Left colon (tissue), 2 donors: ENCODE results near the gene BAD. TPM values are rescaled to one million over a fixed set of nuclear protein-coding genes. Genes with fewer than 3 reads are reported as not detected.

Experiments used
- ATAC-seq: fragments of 200-7000 bp; cut with Tn5 transposase; one replicate; pipeline ENCODE4 v1.9.1; 2020; ENCODE audit warnings: mild to moderate bottlenecking, moderate library complexity
- DNase-seq, 2 donors: peaks; one replicate each; pipeline ENCODE4 v3.0.0-alpha.2; 2020
- intact Hi-C, 2 donors: fragments of 100-400 bp; cut with DNase I in 1 of 2; cut with micrococcal nuclease in 1 of 2; formaldehyde crosslinking; loops; one replicate each; pipeline versions ENCODE4 v1.11.2 to v1.14.0; 2022; cut with DNase I, micrococcal nuclease
- total RNA-seq, 2 donors: library from RNA; stranded (reverse); fragmentation: NEBNext Ultra II Directional; extraction: Animal tissue kit (Norgen Biotek cat#: 25700); gene quantifications; one replicate each; pipeline ENCODE4 v1.2.1, GENCODE V29; 2021
- donor health status: DM: no; HTN: no; CAD: no.
- donor health status: DM: yes; HTN: yes; CAD: no.

BAD gene
- total RNA-seq, 2 donors from 2014 or later: 83.9 to 90.0 TPM

DNA sequence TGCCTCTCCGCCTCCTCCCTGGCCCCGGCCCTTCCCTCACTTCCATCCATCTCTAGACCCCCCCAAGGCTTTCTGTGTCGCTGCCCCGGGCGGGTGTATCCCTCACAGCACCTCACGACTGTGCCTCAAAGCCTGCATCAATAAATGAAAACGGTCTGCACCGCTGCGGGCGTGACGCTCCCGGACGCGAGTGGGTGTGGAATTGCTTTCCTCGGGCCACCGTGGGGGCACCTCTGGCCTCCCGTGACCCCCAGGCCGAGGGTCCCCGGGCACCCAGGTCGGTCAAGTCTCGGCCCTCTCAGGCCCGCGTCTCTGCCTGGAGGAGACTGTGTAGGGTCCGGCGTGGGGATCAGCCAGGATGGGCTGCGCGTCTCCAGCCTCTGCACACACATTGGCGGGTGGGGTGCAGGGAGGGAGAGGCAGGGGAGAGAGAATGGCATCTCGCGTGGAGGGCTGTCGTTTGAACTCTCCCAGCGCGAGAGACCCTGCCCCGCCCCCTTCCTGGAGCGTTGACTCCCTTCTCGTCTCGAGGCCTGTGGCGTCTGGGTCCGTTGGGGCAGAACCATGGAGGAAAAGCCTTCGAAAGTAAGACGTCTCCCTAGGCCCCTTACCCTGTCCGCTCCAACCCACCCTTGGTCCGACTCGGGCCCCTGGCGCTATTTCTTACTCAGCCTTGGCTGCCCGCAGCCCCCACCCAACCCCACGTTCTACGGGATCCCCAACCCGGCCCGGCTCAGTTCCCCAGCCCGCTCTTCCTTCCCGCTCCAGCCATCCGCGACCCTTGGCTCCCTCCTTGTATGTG lies 15.6 kb upstream of the BAD start, which contains the start of gene CATSPERZ:
Gene CATSPERZ, plus strand, starts transcription at position 512 of the 802 bp plus-strand sequence. Its CDS starts 53 bp downstream, at position 565.
- no peak for ATAC-seq
- intact Hi-C loops: loop anchor here in 1 of 2 donors (10.0 kb wide), 1 partner anchor 95 kb away; the partner anchor contains the start of gene FERMT3
- DNase-seq: peak in 1 of 2 donors; percentile 40

DNA sequence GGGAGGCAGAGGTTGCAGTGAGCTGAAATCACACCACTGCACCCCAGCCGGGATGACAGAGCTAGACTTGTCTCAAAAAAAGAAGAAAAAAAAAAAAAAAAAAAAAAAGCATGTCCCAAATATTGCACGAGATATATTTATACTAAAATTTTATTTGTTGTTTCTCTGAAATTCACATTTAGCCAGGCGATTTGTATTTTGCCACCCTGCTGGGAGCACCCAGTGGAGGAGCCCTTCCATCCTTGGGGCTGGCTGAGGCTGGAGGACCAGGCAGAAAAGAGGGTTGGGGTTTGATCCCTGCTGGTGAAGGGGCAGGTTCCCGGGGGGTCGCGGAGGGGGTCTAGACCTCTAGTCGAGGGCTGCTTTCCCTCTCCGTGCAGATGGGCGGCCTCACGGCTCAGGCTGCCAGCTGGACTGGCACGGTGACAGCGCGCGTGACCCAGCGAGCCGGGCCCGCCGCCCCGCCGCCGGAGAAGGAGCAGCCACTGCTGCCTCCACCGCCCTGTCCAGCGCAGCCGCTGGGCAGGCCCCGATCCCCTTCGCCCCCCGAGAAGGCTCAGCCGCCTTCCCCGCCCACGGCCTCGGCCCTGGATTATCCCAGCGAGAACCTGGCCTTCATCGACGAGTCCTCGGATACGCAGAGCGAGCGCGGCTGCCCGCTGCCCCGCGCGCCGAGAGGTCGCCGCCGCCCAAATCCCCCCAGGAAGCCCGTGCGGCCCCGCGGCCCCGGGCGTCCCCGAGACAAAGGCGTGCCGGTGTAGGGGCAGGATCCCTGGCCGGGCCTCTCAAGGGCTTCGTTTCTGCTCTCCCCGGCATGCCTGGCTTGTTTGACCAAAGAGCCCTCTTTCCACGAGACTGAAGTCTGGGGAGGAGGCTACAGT lies 14.7 kb upstream of the BAD start:
- intact Hi-C loops: no loop called here
- DNase-seq (peak in 1 of 2 donors; percentile 67), ATAC-seq (peak; percentile 32)

DNA sequence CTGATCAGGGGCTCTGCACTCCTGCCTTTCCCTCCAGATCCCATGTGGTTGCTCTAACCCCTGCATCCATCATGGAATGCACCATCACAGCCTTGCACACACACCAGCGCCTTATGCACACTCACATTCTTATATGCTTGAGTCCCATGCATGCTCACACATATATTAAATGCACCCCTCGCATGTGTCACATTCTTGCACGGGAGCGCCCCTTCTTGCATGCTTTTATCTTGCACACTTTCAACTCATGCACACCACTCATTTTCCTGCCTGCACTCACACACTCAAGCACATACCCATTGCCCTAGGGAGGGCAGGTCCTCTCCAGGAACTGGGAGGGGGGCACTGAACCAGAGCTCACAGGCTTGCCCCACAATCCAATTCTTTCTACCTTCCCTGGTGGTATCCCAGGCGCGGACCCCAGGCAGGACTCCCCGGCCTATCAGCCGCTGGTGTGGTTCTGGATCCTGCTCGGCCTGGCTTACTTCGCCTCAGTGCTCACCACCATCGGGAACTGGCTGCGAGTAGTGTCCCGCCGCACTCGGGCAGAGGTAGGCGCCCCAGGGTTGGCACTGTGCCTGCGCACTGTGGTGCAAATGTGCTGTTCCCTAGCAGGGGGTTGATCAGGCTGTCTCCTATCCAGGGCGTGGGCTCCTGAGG lies 13.4 kb upstream of the BAD start:
- DNase-seq (peak in 1 of 2 donors; percentile 54), ATAC-seq (peak; percentile 15)
- intact Hi-C loops: no loop called here

DNA sequence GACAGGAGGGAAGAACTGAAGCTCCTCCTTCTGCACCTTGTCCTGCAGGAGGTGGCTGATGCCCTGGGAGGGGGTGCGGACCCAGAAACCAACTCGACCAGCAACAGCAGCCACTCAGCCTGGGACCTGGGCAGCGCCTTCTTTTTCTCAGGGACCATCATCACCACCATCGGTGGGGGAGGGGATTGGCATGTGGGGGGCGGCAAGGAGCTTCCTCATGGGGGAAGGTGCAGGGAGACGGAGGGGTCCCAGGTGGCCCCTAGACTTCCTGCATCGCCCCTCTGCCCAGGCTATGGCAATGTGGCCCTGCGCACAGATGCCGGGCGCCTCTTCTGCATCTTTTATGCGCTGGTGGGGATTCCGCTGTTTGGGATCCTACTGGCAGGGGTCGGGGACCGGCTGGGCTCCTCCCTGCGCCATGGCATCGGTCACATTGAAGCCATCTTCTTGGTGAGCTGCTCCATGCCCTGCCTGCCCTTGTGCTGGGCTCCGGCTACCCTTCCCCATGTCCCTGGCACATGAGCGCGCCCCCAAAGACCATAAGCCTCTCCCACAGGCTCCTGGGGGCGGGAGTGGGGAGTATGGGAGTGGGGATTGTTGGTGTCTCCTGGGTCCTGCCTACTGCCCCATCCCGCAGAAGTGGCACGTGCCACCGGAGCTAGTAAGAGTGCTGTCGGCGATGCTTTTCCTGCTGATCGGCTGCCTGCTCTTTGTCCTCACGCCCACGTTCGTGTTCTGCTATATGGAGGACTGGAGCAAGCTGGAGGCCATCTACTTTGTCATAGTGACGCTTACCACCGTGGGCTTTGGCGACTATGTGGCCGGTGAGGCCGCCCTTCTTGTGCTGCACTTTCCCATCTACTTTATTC lies 12.6 kb upstream of the BAD start:
- no peak for ATAC-seq
- no peak for DNase-seq
- intact Hi-C loops: no loop called here

DNA sequence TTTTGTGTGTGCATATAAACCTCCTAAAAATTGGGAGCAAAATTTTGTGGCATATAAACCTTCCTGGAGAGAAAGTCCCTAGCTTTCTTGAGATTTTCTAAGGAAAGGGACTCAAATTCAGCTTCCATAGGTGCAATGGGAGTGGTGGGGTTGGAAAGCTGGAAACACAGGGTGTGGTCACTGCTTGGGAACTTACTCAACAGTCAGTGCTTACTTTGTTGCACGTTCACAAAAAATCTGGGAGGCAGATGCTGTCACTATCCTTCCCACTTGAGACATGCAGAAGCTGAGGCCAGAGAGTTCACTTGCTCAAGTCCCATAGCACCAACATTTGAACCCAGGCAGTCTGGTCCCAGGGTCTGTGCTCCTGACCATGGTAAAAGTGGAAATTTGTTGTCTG lies 11.8 kb upstream of the BAD start:
- intact Hi-C loops: no loop called here
- ATAC-seq (no peak), DNase-seq (no peak)

DNA sequence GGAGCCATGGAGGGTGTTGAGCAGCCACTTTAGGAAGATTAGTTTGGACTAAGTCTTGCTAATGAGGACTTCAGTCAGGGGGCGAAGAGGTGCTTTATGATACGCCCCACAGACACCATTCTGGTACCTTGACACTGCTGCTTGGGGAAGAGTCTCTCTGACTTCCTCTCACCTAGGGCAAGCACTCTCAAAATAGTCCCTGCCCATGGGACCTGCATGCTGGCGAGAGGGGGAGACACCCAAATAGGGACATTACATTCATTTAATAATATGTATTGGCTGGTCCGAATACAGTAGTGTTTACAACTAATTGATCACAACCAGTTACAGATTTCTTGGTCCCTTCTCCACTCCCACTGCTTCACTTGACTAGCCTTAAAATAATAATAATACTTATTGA lies 11.3 kb upstream of the BAD start:
- no peak for ATAC-seq
- no peak for DNase-seq
- intact Hi-C loops: no loop called here

DNA sequence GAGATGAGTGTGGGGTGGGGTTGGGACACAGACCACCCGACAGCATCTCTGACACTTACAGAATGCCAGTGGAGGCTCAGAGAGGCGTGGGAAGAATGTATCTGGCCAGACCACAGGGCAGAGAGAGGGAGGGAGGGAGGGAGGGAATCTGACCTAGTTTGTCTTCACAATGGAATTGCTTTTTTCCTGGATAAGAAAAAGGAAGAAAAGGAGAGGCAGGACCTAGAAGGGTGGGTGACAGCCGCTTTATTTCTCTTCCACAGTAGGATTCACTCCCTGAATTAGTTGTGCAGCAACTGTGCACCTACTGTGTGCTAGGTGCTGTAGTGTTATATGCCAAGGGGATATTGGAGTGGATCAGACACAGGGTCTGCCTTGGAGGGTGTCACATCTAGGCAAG lies 10.3 kb upstream of the BAD start:
- intact Hi-C loops: no loop called here
- ATAC-seq (no peak), DNase-seq (no peak)

DNA sequence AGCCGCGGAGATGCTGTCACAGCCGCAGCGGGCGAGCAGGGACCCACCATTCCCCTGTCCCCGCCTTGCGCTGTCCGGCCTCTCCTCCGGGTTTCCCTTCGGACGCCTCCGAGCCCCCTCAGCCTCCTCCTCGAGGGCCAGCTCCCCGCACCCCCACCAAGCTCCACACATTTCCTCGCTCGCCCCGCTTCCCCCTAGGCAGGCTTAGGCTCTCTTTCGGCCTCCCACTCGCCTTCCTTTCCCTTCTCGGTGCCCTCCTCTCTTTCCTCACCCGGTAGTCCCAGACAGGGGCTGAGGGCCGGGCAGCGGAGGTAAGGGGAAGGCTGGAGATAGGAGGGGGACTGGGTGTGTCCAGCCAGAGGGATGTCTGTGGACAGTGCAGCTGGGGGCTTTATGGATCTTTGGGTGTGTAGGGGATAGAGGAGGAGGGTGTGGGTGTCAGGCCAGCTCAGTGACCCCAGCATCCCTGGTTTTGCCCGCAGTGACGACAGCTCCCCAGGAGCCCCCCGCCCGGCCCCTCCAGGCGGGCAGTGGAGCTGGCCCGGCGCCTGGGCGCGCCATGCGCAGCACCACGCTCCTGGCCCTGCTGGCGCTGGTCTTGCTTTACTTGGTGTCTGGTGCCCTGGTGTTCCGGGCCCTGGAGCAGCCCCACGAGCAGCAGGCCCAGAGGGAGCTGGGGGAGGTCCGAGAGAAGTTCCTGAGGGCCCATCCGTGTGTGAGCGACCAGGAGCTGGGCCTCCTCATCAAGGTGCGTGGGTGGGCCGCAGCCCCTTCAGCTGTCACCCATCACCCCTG lies 8.2 kb upstream of the BAD start:
- ATAC-seq (no peak), DNase-seq (no peak)
- intact Hi-C loops: no loop called here

DNA sequence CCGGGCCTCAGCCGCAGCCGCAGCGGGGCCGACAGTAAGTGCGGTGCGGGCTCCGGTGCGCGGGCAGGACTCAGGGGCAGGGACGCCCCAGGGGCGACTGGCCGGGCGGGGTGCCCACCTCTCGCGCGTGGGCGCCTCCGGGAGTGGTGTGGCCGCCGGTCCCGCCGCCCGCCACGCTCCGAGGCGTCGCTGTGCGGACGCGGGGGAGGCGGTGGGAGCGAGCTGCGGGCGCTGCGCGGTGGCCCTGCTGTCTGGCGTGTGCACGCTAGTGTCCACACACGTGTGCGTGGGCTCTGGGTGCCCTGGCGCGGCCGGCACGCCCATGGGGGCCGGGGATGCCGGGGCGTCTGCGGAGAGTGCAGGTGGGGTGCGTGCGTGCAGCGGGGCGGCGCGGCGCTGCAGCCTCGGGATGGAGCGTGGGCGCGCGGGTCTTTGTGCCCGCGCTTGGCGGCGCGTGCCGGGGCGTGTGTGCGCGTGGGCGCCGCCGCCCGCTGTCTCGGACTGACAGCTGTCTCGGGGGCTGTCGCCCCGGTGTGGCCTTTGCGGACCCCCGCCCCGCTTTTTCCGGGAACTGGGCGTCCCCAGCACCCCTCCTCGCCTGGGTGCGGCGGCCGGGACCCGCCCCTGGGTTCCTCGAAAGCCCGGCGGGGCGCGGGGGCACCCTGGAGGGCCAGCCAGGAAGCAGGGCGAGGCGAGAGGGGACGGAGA lies 7.4 kb upstream of the BAD start:
- ATAC-seq: peak; percentile 15
- intact Hi-C loops: no loop called here
- no peak for DNase-seq

DNA sequence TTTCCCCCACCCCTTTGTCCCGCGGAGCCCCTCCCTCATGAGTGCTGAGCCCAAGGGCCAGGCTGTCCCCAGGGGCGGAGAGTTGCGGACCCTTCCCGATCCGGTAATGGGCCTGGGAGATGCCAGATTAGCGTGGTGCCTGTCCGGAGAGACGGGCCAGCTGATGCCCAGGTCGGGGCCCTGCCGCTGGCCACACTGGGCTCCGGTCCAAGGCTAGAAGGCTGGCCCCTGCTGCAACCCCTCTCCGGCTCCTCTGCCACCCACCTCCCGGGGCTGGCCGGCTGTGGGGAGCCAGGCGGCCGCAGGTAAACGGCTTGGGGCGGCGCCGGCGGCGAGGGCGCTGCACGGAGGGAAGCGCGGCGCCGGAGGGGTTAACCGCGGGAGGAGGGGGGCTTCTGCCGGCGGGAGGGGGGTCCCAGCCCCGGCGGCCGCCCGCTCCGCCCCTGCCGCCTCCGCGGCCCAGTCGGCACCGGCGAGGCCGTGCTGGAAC lies 6.8 kb upstream of the BAD start, which contains the start of gene KCNK4:
Gene KCNK4, plus strand, starts transcription at position 41 of the 490 bp plus-strand sequence. CDS start 1,717 bp downstream, outside the sequence.
- ATAC-seq: no peak
- intact Hi-C loops: no loop called here
- no peak for DNase-seq

DNA sequence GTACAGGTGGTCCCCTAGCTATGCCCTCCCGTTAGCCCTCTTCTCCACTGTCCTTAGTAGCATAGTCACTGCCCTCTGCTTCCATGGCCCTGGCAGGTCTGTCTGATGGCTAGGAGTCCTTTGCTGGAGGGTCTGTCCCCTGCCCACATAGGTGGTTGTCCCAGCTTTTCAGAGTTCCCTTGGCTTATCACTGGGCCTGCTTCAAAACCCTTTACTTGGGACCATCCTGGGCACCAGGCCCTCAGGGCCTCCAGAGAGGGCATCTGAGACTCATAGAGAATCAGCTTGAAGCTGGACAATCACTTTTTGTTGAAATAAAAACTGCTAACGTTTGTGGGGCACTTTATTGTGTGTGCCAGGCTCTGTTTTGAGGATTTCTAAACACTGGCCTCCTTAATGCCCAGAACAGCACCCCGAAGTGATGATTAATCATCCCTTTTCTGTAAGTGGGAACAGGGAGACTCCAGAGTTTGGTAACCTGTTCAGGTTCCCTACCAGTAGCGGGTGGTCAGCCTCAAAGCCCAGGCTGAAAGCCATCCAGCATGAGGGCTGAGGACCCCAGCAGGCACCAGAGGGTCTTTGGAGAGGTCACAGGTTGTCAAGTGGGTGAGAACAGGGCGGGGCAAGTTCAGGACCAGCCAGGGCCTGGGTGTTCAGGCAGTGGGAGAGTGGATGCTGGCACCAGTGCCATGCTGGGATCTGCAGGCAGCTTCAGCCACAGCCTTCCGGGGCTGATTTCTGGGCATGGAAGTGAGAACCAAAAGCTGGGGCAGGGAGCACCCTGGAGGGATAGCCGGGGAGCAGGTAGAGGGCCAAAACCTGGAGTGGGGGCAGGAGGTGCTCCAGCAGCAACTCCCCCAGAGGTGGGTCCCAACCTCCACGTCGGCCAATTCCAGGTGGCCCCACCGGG lies 6.1 kb upstream of the BAD start:
- ATAC-seq (no peak), DNase-seq (no peak)
- intact Hi-C loops: no loop called here

DNA sequence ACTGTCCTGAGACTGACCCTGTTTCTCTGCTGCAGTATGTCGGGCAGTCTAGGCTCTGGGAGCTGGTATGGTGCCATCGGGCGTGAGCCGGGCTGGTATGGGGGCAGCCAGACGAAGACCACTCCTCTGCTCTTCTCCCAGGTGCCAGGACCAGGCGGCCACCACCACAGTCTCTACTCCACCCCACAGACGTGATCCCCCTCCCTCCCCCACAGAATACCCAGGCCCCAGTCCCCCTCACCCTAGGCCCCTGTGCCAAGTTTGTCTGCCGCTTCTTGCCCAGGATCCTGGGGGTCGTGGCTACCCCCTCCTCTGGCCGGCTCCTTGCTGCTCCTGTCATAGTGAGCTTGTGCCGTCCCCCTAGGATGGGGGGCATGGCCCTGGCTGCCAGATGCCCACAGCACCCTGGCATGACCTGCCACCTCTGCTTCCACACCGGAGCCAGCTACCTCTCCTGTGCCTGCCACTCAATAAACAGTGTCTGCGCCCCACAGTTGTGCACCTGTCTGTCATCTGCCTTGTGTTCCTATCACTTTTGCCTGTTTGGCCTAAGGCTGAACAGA lies 4.6 kb upstream of the BAD start:
- ATAC-seq: no peak
- DNase-seq: no peak
- intact Hi-C loops: loop anchor here in 1 of 2 donors (10.0 kb wide), 1 partner anchor 84 kb away; the partner anchor contains the start of gene FERMT3

DNA sequence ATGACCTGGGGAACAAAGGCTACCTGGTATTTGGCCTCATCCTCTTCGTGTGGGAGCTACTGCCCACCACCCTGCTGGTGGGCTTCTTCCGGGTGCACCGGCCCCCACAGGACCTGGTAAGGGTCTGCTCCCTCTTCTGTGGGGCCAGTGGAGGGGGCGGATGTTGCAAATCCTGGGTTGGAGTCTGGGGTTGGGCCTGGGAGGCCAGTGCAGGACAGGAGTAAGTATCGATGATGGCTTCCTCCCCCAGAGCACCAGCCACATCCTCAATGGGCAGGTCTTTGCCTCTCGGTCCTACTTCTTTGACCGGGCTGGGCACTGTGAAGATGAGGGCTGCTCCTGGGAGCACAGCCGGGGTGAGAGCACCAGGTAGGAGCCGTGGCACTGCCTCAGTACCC lies 3.9 kb upstream of the BAD start:
- DNase-seq (no peak), ATAC-seq (no peak)
- intact Hi-C loops: loop anchor here in 1 of 2 donors (10.0 kb wide), 1 partner anchor 84 kb away; the partner anchor contains the start of gene FERMT3

DNA sequence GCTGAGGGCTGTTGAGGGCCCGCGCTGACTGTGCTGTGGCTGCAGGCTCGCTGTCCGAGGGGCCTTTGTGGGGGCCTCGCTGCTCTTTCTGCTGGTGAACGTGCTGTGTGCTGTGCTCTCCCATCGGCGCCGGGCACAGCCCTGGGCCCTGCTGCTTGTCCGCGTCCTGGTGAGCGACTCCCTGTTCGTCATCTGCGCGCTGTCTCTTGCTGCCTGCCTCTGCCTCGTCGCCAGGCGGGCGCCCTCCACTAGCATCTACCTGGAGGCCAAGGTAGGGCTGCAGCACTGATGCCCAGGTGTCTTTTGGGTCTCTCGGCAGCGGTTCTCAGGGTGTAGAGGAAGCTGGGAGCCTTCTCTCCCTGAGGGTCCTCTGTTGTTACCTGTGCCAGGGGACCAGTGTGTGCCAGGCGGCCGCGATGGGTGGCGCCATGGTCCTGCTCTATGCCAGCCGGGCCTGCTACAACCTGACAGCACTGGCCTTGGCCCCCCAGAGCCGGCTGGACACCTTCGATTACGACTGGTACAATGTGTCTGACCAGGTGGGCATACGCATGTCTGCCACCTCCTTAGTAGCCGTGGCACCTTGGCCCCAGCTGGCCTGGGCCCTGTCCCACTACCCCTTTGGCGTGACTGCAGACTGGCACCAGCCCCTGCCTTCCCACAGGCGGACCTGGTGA lies 3.3 kb upstream of the BAD start:
- peak in 1 of 2 donors; percentile 26 for DNase-seq
- intact Hi-C loops: loop anchor here in 1 of 2 donors (10.0 kb wide), 1 partner anchor 83 kb away; the partner anchor contains the start of gene FERMT3
- no peak for ATAC-seq

DNA sequence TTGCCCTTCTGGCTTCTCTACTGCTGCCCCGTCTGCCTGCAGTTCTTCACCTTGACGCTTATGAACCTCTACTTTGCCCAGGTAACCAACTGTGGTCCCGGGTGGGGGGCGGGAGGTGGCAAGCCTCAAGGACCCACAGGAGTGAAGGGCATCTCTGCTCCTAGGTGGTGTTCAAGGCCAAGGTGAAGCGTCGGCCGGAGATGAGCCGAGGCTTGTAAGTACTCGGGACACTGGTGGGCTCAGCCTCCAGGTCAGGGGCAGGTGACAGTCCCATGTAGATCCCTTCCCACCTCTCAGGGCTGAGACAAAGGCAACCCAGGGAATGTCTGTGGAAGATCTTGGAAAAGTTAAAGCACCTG lies 2.3 kb upstream of the BAD start:
- DNase-seq: no peak
- ATAC-seq: no peak
- intact Hi-C loops: loop anchor here in 1 of 2 donors (10.0 kb wide), 1 partner anchor 82 kb away; the partner anchor contains the start of gene FERMT3
